B cell (primary cell): ENCODE measurements around the gene MRC2. TPM values are rescaled to one million over a fixed set of nuclear protein-coding genes. Genes with fewer than 3 reads are reported as not detected.

Source experiments
- ATAC-seq: fragments of 200-7000 bp; cut with Tn5 transposase; one replicate; pipeline ENCODE4 v1.10.0; 2021; ENCODE audit warnings: low read depth, mild to moderate bottlenecking, moderate number of reproducible peaks, moderate library complexity
- CTCF ChIA-PET: fragments of 350-600 bp; sonication (Branson Sonifier 250); formaldehyde crosslinking; loops from one replicate; lab custom pipeline; 2021; ENCODE audit warnings: antibody characterized with exemption, inconsistent platforms; lab: Charles Lee
- POLR2A ChIA-PET: fragments of 350-600 bp; sonication (Branson Sonifier 250); formaldehyde crosslinking; loops from one replicate; lab custom pipeline; 2021; ENCODE audit warnings: antibody characterized with exemption; lab: Charles Lee
- DNase-seq: peaks from one replicate; pipeline ENCODE4 v3.0.0; 2013
- H2AFZ ChIP-seq: 2 replicates; pipeline ENCODE4 v1.6.1; 2012; ENCODE audit warnings: mild to moderate bottlenecking, low read depth, low read length; ENCODE audit not compliant: insufficient read depth, poor library complexity, severe bottlenecking
- H3K27ac ChIP-seq, 2 donors: 1 replicate in 1 of 2; 2 replicates in 1 of 2; pipeline ENCODE4 v1.5.1; 2012 to 2013; ENCODE audit warnings: low read length in 2 of 2, mild to moderate bottlenecking in 2 of 2, moderate library complexity in 1 of 2
- H3K27me3 ChIP-seq, 4 experiments: fragments of 200-600 bp in 1 of 4; sonication (generic) in 1 of 4; replicated peaks in 1 of 4; 1 replicate in 2 of 4; 2 replicates in 2 of 4; pipeline versions ENCODE4 v1.6.1 to v1.7.0; 2013 to 2016; ENCODE audit warnings: low read length in 3 of 4, mild to moderate bottlenecking in 2 of 4, mixed read lengths in 1 of 4, moderate library complexity in 1 of 4; ENCODE audit not compliant: insufficient read depth in 4 of 4, control insufficient read depth in 3 of 4; ENCODE audit errors: control extremely low read depth in 1 of 4
- H3K36me3 ChIP-seq, 2 experiments: replicated peaks in 1 of 2; 1 replicate in 1 of 2; 2 replicates in 1 of 2; pipeline versions ENCODE4 v1.6.1 to v1.7.1; 2013; ENCODE audit warnings: low read length in 1 of 2; ENCODE audit not compliant: insufficient read depth in 2 of 2, control insufficient read depth in 1 of 2; ENCODE audit errors: control extremely low read depth in 1 of 2, extremely low read depth in 1 of 2
- H3K4me1 ChIP-seq, 2 donors: fragments of 200-600 bp in 1 of 2; sonication (generic) in 1 of 2; 1 replicate in 1 of 2; 2 replicates in 1 of 2; pipeline versions ENCODE4 v1.5.1 to v1.6.1; 2013 to 2017; ENCODE audit warnings: low read length in 2 of 2; ENCODE audit not compliant: control insufficient read depth in 2 of 2, insufficient read depth in 2 of 2
- H3K4me2 ChIP-seq: replicated peaks from 2 replicates; pipeline ENCODE3; 2012; ENCODE audit warnings: mild to moderate bottlenecking, low read depth, low read length; ENCODE audit not compliant: poor library complexity, severe bottlenecking
- H3K4me3 ChIP-seq, 5 experiments: fragments of 200-600 bp in 1 of 5; sonication (generic) in 1 of 5; 1 replicate in 3 of 5; 2 replicates in 2 of 5; pipeline versions ENCODE4 v1.5.1 to v1.7.0; 2011 to 2016; ENCODE audit warnings: low read length in 4 of 5, mild to moderate bottlenecking in 4 of 5, low read depth in 2 of 5, control low read depth in 1 of 5, moderate library complexity in 1 of 5; ENCODE audit not compliant: insufficient read depth in 1 of 5; ENCODE audit errors: control extremely low read depth in 1 of 5, extremely low read depth in 1 of 5
- H3K79me2 ChIP-seq: fragments of 200-600 bp; sonication (generic); one replicate; pipeline ENCODE4 v1.6.0; 2016; ENCODE audit warnings: low read length; ENCODE audit not compliant: control insufficient read depth, insufficient read depth
- H3K9ac ChIP-seq: fragments of 200-600 bp; sonication (generic); 2 replicates; pipeline ENCODE4 v1.6.1; 2017; ENCODE audit warnings: mild to moderate bottlenecking, low read length, moderate library complexity
- H3K9me3 ChIP-seq, 3 donors: one replicate each; pipeline versions ENCODE4 v1.6.1 to v1.7.1; 2013; ENCODE audit warnings: low read length in 2 of 3; ENCODE audit not compliant: control insufficient read depth in 2 of 3, insufficient read depth in 1 of 3; ENCODE audit errors: control extremely low read depth in 1 of 3
- H4K20me1 ChIP-seq: 2 replicates; pipeline ENCODE4 v1.6.0; 2012; ENCODE audit warnings: mild to moderate bottlenecking, low read length; ENCODE audit not compliant: insufficient read depth, control insufficient read depth, poor library complexity, severe bottlenecking
- H3K27ac Mint-ChIP-seq: one replicate; pipeline ENCODE4 v1.8.0; 2021; ENCODE audit warnings: mixed read lengths
- H3K27me3 Mint-ChIP-seq: one replicate; pipeline ENCODE4 v1.8.0; 2021; ENCODE audit warnings: mixed read lengths
- H3K4me1 Mint-ChIP-seq: one replicate; pipeline ENCODE4 v1.8.0; 2021; ENCODE audit warnings: mixed read lengths
- H3K4me3 Mint-ChIP-seq: one replicate; pipeline ENCODE4 v1.8.0; 2021; ENCODE audit warnings: mixed read lengths
- H3K9me3 Mint-ChIP-seq: one replicate; pipeline ENCODE4 v1.8.0; 2022; ENCODE audit warnings: mixed read lengths; ENCODE audit not compliant: insufficient read depth
- CTCF ChIP-seq: fragments of 200-600 bp; IDR thresholded peaks from one replicate; pipeline ENCODE4 v1.8.0; 2022; ENCODE audit warnings: antibody characterized with exemption, mild to moderate bottlenecking
- EZH2 ChIP-seq: IDR thresholded peaks from 2 replicates; pipeline ENCODE4 v1.6.1; 2012; ENCODE audit warnings: borderline replicate concordance, low read depth, mild to moderate bottlenecking, moderate library complexity, low read length; ENCODE audit not compliant: insufficient read depth, poor library complexity, severe bottlenecking
- WGBS: methylation state at CpG from one replicate; pipeline ENCODE4 v1.1.5; 2013; ENCODE audit warnings: missing lambda C conversion rate; ENCODE audit not compliant: insufficient coverage; 5-methylcytosine and 5-hydroxymethylcytosine counted together
- intact Hi-C: fragments of 100-400 bp; cut with micrococcal nuclease; formaldehyde crosslinking; loops from one replicate; pipeline ENCODE4 v1.10.0; 2022
- polyA plus RNA-seq: library from polyadenylated mRNA; depleted of rRNA; stranded (reverse); fragments of >200 nt; gene quantifications from 2 replicates; pipeline ENCODE4 v1.2.3, GENCODE V29; 2012
- total RNA-seq, 2 donors: library from RNA; stranded (reverse); fragments of 120-200 nt in 1 of 2; gene quantifications; 1 replicate in 1 of 2; 2 replicates in 1 of 2; pipeline versions ENCODE4 v1.2.3 to v1.2.4, GENCODE V29; 2013 to 2022

Gene MRC2
- total and polyA plus RNA-seq, 2 donors (not counting 1 experiment from before 2014, with no cell fraction given): 0.09 to 0.34 TPM

- Histone ChIP-seq H3K27me3 (no peaks in the 10 kb centered on the region), H3K4me3 (no peak overlapping the region), H3K9ac (no peak overlapping the region), H3K36me3 (peaks cover 5 to 46% of the 10 kb centered on the region in 2 experiments), H3K9me3 (peaks cover 0 to 7% (median 0%) of the 10 kb centered on the region in 3 donors), H3K4me1 (no peaks in the 10 kb centered on the region), H3K4me2 (no peak overlapping the region), H2AFZ (no peak overlapping the region), H3K79me2 (no peaks in the 10 kb centered on the region), H3K27ac (no peak overlapping the region), H4K20me1 (peaks cover under 1% of the 10 kb centered on the region)
- ChIA-PET CTCF (interaction anchor here (1.3 kb wide), 1 partner anchor 171 kb away, joined by 5 read pairs; no protein-coding TSS in a partner anchor), POLR2A (no interaction called here)
- TF ChIP-seq EZH2: no peak
- H3K4me1 Mint-ChIP-seq: no peaks in the 10 kb centered on the region
- DNase-seq: no peak
- WGBS: 94% methylated on average over 6 of the region's 9 CpGs
- H3K4me3 Mint-ChIP-seq: no peak overlapping the region
- no peak for ATAC-seq
- H3K27ac Mint-ChIP-seq: no peak overlapping the region
- H3K27me3 Mint-ChIP-seq: no peaks in the 10 kb centered on the region
- intact Hi-C loops: no loop called here
- H3K9me3 Mint-ChIP-seq: no peaks in the 10 kb centered on the region
These were observed 35.0 kb upstream of the MRC2 start for GRCh38 chr17:62592341-62593099.

- POLR2A ChIA-PET: interaction anchor here (0.7 kb wide), 1 partner anchor 678 kb away, joined by 4 read pairs; no protein-coding TSS in a partner anchor
These were observed 32.0 kb upstream of the MRC2 start for GRCh38 chr17:62595484-62595883.

More at GRCh38 chr17:62595484-62595883, 32.0 kb upstream of the MRC2 start:
- Histone ChIP-seq H3K4me3 (no peak overlapping the region), H3K9ac (no peak overlapping the region), H3K4me1 (no peaks in the 10 kb centered on the region), H2AFZ (no peak overlapping the region), H3K27me3 (no peaks in the 10 kb centered on the region), H4K20me1 (peaks cover 6% of the 10 kb centered on the region), H3K4me2 (no peak overlapping the region), H3K79me2 (no peaks in the 10 kb centered on the region), H3K27ac (no peak overlapping the region), H3K9me3 (peaks cover 0 to 7% (median 0%) of the 10 kb centered on the region in 3 donors), H3K36me3 (peaks cover 2 to 56% of the 10 kb centered on the region in 2 experiments)
- Mint-ChIP-seq H3K4me3 (no peak overlapping the region), H3K9me3 (no peaks in the 10 kb centered on the region), H3K4me1 (no peaks in the 10 kb centered on the region), H3K27me3 (no peaks in the 10 kb centered on the region), H3K27ac (no peak overlapping the region)
- intact Hi-C loops: no loop called here
- CTCF ChIA-PET: no interaction called here
- no peak for ATAC-seq
- no peak for DNase-seq
- WGBS: no CpG with 5 or more reads among the region's 5 CpGs
- TF ChIP-seq EZH2 (no peak), CTCF (no peak)
